ENCODE measurements around the gene F7.

DNA sequence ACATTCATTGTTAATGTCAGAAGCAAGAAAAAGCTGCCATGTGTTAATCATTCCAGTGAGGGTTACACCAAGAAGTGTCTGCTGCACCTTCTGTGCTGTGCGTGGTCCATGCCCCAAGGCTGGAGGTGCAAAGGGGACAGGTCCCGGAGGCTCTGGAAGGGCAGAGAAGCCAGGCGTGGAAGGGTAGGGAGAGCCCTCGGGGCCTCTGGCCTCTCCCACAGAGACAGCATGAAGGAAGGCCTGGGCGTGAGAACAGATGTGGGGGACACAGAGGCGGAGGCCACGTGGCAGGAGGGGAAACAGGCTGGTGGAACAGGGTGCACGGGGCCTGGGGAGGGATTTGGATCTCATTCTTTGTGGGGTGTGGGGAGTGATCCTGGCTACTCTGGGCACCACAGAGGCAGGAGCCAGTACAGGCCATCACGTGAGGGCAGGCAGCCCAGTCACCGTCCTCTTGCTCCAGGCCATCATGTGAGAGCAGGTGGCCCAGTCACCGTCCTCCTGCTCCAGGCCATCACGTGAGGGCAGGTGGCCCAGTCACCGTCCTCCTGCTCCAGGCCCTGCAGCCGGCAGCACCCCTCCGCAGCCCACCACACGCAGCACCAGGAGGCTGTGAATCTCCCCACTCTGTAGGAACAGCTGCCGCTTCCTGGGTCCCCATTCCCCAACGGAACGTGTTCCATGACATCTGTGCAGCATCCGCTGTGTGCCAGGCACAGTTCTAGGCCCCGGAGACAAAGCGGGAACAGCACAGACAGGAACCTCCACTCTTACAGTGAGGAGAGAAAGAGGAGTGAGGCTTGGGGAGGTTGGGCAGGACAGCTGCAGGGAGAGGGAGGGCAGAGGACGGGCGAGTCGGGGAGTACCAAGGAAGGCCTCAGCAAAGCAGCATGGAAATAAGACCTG, 10.2 kb upstream of the F7 start:
- no peak for TF ChIP-seq EZH2 (IDR thresholded peaks at IDR 0.05; ENCODE audit: borderline replicate concordance, insufficient read depth, low read depth, low read length, poor library complexity, severe bottlenecking)
- TF ChIP-seq, protein P1, sequence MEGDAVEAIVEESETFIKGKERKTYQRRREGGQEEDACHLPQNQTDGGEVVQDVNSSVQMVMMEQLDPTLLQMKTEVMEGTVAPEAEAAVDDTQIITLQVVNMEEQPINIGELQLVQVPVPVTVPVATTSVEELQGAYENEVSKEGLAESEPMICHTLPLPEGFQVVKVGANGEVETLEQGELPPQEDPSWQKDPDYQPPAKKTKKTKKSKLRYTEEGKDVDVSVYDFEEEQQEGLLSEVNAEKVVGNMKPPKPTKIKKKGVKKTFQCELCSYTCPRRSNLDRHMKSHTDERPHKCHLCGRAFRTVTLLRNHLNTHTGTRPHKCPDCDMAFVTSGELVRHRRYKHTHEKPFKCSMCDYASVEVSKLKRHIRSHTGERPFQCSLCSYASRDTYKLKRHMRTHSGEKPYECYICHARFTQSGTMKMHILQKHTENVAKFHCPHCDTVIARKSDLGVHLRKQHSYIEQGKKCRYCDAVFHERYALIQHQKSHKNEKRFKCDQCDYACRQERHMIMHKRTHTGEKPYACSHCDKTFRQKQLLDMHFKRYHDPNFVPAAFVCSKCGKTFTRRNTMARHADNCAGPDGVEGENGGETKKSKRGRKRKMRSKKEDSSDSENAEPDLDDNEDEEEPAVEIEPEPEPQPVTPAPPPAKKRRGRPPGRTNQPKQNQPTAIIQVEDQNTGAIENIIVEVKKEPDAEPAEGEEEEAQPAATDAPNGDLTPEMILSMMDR (IDR thresholded peaks at IDR 0.05), result no peak

All from B cell (primary cell).